ENCODE results near the gene UBR2.

Gene UBR2

GRCh38 chr6:42525206-42525605 lies 38.6 kb upstream of the UBR2 start:
- TF ChIP-seq CTCF (IDR thresholded peaks at IDR 0.05; ENCODE audit: low read depth, low read length, missing control alignments), result no peak
- no peak for DNase-seq (ENCODE audit: low read depth)
- H3K4me3 ChIP-seq (ENCODE audit: low read depth, low read length), result no peak overlapping the region

GRCh38 chr6:42526616-42527015 lies 37.2 kb upstream of the UBR2 start:
- DNase-seq (ENCODE audit: low read depth), result no peak
- H3K4me3 ChIP-seq (ENCODE audit: low read depth, low read length), result no peak overlapping the region
- TF ChIP-seq CTCF (IDR thresholded peaks at IDR 0.05; ENCODE audit: low read depth, low read length, missing control alignments), result no peak

- no peak overlapping the region for H3K4me3 ChIP-seq (ENCODE audit: low read depth, low read length)
- no peak for TF ChIP-seq CTCF (IDR thresholded peaks at IDR 0.05; ENCODE audit: low read depth, low read length, missing control alignments)
- DNase-seq (ENCODE audit: low read depth), result no peak
Measured at GRCh38 chr6:42527204-42527603, 36.6 kb upstream of the UBR2 start.

- DNase-seq (ENCODE audit: low read depth), result no peak
- TF ChIP-seq CTCF (IDR thresholded peaks at IDR 0.05; ENCODE audit: low read depth, low read length, missing control alignments), result no peak
- H3K4me3 ChIP-seq (ENCODE audit: low read depth, low read length), result no peak overlapping the region
Measured at GRCh38 chr6:42530296-42530695, 33.5 kb upstream of the UBR2 start.

- DNase-seq (ENCODE audit: low read depth), result no peak
- TF ChIP-seq CTCF (IDR thresholded peaks at IDR 0.05; ENCODE audit: low read depth, low read length, missing control alignments), result no peak
- H3K4me3 ChIP-seq (ENCODE audit: low read depth, low read length), result no peak overlapping the region
Measured at GRCh38 chr6:42530751-42531150, 33.1 kb upstream of the UBR2 start.

- DNase-seq (ENCODE audit: low read depth), result no peak
- H3K4me3 ChIP-seq (ENCODE audit: low read depth, low read length), result no peak overlapping the region
- TF ChIP-seq CTCF (IDR thresholded peaks at IDR 0.05; ENCODE audit: low read depth, low read length, missing control alignments), result peak; percentile 76
Measured at GRCh38 chr6:42532038-42532669, 31.7 kb upstream of the UBR2 start.

GRCh38 chr6:42533794-42534193 lies 30.0 kb upstream of the UBR2 start:
- DNase-seq (ENCODE audit: low read depth), result no peak
- no peak overlapping the region for H3K4me3 ChIP-seq (ENCODE audit: low read depth, low read length)
- no peak for TF ChIP-seq CTCF (IDR thresholded peaks at IDR 0.05; ENCODE audit: low read depth, low read length, missing control alignments)
